ENCODE data around the gene ABCC2.
"Not testable (repeated sequence)": the region's sequence is repeated elsewhere in the genome, so short reads cannot be mapped to it uniquely, and the experiment has no call there.

ABCC2 gene

DNA sequence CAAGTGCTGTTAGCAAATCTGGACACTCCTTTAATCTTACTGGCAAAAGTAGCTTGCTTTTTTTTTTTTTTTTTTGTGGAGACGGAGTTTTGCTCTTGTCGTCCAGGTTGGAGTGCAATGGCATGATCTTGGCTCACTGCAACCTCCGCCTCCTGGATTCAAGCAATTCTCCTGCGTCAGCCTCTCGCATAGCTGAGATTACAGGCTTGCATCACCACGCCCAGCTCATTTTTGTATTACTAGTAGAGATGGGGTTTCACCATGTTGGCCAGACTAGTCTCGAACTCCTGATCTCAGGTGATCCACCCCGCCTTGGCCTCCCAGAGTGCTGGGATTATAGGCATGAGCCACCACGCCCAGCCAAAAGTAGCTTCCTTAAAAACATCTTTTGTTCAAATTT, 112.6 kb downstream of the ABCC2 start:
- not testable (repeated sequence) for DNase-seq (ENCODE audit: low read depth, low spot score)

DNA sequence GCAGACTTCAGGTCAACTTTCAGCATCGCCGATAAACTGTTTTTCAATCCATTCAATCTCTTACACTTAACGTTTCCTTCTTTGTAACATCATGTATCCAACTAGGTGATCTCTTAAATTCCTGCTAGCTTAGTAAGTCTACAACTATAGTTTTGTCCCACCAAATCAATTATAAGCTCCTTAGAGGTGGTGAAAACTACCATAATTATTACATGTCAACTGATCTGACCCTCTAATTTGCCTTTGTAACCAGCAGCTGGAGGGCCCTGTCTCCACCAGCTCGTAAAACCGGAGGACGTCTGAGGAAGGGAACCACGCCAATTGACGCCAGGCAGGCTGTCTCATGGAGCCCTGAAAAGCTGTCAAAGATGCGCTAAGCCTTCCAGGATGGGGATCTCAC, 113.4 kb downstream of the ABCC2 start:
- DNase-seq (ENCODE audit: low read depth, low spot score): no peak

Measured in activated CD4-positive, CD25-positive, alpha-beta regulatory T cell treated with anti-CD3 and anti-CD28 coated beads, Interleukin-2, amount 50 U/mL, for 16 hours (primary cell).